Activated CD8-positive, alpha-beta T cell treated with anti-CD3 and anti-CD28 coated beads for 36 hours (primary cell): ENCODE data around the gene POU5F1. TPM values are rescaled to one million over a fixed set of nuclear protein-coding genes. Genes with fewer than 3 reads are reported as not detected.

Experiments
- ATAC-seq: fragments of 200-7000 bp; cut with Tn5 transposase; one replicate; pipeline ENCODE4 v1.10.0; 2021; ENCODE audit warnings: mild to moderate bottlenecking, moderate library complexity
- CTCF ChIA-PET: fragments of 350-600 bp; sonication (Branson Sonifier 250); formaldehyde crosslinking; loops from one replicate; lab custom pipeline; 2021; ENCODE audit warnings: antibody characterized with exemption; lab: Charles Lee
- POLR2A ChIA-PET: fragments of 350-600 bp; sonication (Branson Sonifier 250); formaldehyde crosslinking; loops from one replicate; lab custom pipeline; 2021; ENCODE audit warnings: antibody characterized with exemption; lab: Charles Lee
- DNase-seq: peaks from one replicate; pipeline ENCODE4 v3.0.0-alpha.2; 2020
- H3K27ac Mint-ChIP-seq: one replicate; pipeline ENCODE4 v1.8.0; 2021; ENCODE audit warnings: mild to moderate bottlenecking, mixed read lengths
- H3K27me3 Mint-ChIP-seq: one replicate; pipeline ENCODE4 v1.8.0; 2021; ENCODE audit warnings: mixed read lengths
- H3K36me3 Mint-ChIP-seq: one replicate; pipeline ENCODE4 v1.8.0; 2021; ENCODE audit warnings: low read depth, mixed read lengths
- H3K4me1 Mint-ChIP-seq: one replicate; pipeline ENCODE4 v1.8.0; 2021; ENCODE audit warnings: low read depth, mixed read lengths
- H3K4me3 Mint-ChIP-seq: one replicate; pipeline ENCODE4 v1.8.0; 2021; ENCODE audit warnings: mild to moderate bottlenecking, moderate library complexity, mixed read lengths
- H3K9me3 Mint-ChIP-seq: one replicate; pipeline ENCODE4 v1.8.0; 2021; ENCODE audit warnings: mixed read lengths
- intact Hi-C: fragments of 100-400 bp; cut with micrococcal nuclease; formaldehyde crosslinking; loops from one replicate; pipeline ENCODE4 v1.10.0; 2022
- total RNA-seq, 2 experiments: library from RNA; stranded (reverse); gene quantifications; one replicate each; pipeline ENCODE4 v1.2.3, GENCODE V29; 2021
- TF ChIP-seq, protein P1 (sequence below): fragments of 200-600 bp; IDR thresholded peaks from one replicate; pipeline ENCODE4 v1.8.0; 2022; ENCODE audit warnings: antibody characterized with exemption, mild to moderate bottlenecking

POU5F1 gene
- total RNA-seq, 2 experiments from 2014 or later = not detected

DNA sequence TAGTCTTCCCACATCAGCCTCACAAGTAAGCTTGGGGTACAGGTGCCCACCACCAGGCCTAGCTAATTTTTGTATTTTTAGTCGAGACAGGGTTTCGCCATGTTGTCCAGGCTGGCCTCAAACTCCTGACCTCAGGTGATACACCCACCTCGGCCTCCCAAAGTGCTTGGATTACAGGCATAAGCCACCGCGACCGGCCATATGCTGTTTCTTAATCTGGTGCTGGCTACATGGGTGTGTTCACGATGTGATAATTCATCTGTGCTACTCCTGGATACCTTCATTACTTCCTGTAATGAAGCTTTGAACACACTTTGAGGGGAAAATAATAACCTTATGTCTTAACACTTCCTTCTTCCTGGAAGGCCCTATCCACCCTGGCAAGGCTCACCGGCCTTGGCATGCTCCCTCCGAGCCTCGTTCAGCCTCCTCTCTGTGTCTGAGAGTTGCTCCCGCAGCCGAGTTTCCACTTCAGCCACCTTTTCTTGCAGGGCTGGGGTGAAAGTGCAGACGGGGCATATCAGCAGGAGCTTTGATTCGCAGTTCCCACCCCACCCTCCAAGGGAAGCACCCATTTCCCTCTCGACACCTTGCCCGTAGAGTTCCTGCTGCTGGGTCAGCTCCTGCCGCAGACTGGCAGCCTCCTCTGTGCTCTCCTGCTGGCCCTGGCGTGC is 26.0 kb downstream of the POU5F1 start:
- Mint-ChIP-seq H3K9me3 (no peaks in the 10 kb centered on the region), H3K27ac (no peak overlapping the region), H3K4me1 (no peaks in the 10 kb centered on the region), H3K27me3 (no peaks in the 10 kb centered on the region), H3K36me3 (peaks cover 2% of the 10 kb centered on the region), H3K4me3 (no peak overlapping the region)
- ChIA-PET POLR2A (interaction anchor here (1.1 to 1.6 kb wide), 2 partner anchors 52 to 287 kb away, joined by 3 to 10 read pairs; no protein-coding TSS in a partner anchor), CTCF (interaction anchor here (0.8 kb wide), 1 partner anchor 229 kb away, joined by 3 read pairs; no protein-coding TSS in a partner anchor)
- no peak for DNase-seq
- TF ChIP-seq, protein P1, sequence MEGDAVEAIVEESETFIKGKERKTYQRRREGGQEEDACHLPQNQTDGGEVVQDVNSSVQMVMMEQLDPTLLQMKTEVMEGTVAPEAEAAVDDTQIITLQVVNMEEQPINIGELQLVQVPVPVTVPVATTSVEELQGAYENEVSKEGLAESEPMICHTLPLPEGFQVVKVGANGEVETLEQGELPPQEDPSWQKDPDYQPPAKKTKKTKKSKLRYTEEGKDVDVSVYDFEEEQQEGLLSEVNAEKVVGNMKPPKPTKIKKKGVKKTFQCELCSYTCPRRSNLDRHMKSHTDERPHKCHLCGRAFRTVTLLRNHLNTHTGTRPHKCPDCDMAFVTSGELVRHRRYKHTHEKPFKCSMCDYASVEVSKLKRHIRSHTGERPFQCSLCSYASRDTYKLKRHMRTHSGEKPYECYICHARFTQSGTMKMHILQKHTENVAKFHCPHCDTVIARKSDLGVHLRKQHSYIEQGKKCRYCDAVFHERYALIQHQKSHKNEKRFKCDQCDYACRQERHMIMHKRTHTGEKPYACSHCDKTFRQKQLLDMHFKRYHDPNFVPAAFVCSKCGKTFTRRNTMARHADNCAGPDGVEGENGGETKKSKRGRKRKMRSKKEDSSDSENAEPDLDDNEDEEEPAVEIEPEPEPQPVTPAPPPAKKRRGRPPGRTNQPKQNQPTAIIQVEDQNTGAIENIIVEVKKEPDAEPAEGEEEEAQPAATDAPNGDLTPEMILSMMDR = no peak
- no peak for ATAC-seq
- intact Hi-C loops = no loop called here

DNA sequence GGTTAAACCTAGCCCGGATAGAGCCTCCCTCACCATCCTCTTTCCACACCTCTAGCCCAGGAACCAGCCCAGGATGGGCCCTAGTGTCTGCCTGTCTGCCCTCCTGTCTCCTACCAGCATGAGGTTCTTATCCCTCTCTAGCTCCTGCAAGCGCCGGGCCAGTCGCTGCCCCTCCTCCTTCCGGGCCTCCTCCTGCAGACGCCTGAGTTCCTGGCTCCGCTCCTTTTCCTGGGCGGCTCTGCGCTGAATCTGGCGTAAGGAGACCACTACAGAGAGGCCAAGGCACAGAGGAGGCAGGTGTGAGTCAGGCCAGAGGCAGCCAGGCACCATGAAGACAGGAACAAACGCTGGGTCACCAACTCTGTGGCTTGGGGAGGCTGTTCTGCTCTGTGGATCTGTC is 27.3 kb downstream of the POU5F1 start:
- Mint-ChIP-seq H3K36me3 (peaks cover 2% of the 10 kb centered on the region), H3K9me3 (no peaks in the 10 kb centered on the region), H3K27ac (no peak overlapping the region), H3K27me3 (no peaks in the 10 kb centered on the region), H3K4me3 (no peak overlapping the region), H3K4me1 (no peaks in the 10 kb centered on the region)
- CTCF ChIA-PET = interaction anchor here (1.6 kb wide), 1 partner anchor 16 kb away, joined by 3 read pairs; no protein-coding TSS in a partner anchor
- TF ChIP-seq, protein P1 = no peak
- DNase-seq = no peak
- ATAC-seq = no peak
- POLR2A ChIA-PET = interaction anchor here (0.6 to 1.1 kb wide), 2 partner anchors 285 to 423 kb away, joined by 3 to 6 read pairs; no protein-coding TSS in a partner anchor
- intact Hi-C loops = no loop called here

DNA sequence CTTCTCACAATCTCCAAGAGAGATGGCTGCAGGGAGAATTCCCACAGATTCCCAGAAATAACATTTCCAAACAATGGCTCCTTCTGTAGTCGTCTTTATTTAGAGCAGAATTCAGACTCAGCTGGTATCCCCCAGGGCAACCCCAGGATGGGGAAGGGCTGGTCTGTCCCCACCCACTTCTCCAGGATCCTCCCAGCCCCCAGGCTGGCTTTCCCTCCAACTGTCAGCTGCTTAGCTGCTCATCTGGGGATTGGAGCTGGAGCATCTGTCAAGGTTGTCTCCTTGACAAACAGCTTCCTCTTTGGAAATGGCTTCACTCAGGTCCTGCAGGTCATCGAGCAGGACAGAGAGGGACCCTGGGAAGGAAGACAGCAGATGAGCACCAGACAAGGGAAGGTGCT is 28.1 kb downstream of the POU5F1 start:
- DNase-seq = no peak
- peaks cover 4% of the 10 kb centered on the region for H3K4me1 Mint-ChIP-seq
- H3K27me3 Mint-ChIP-seq = no peaks in the 10 kb centered on the region
- H3K27ac Mint-ChIP-seq = no peak overlapping the region
- ChIA-PET CTCF (interaction anchor here (1.4 to 1.6 kb wide), 2 partner anchors 15 to 224 kb away, joined by 3 to 4 read pairs; no protein-coding TSS in a partner anchor), POLR2A (interaction anchor here (0.7 kb wide), 1 partner anchor 18 kb away, joined by 3 read pairs; no protein-coding TSS in a partner anchor)
- intact Hi-C loops = no loop called here
- H3K9me3 Mint-ChIP-seq = no peaks in the 10 kb centered on the region
- peaks cover 2% of the 10 kb centered on the region for H3K36me3 Mint-ChIP-seq
- TF ChIP-seq, protein P1 = no peak
- no peak overlapping the region for H3K4me3 Mint-ChIP-seq
- ATAC-seq = no peak

DNA sequence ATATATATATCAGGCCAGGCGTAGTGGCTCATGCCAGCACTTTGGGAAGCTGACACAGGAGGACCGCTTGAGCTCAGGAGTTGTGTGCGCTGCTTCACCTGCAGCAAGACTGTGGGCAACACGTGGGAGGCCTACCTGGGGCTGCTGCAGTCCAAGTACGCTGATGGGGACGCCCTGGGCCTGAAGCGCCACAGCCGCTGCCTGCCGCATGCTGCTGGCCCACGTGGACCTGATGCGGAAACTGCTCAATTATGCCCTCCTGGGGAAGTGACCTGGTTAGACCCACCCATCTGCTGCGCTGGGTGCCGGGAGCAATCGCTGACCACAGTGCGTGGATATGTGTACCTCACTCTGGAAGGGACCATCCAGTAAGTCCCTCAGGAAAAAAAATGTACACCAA is 29.8 kb downstream of the POU5F1 start:
- no peak overlapping the region for H3K4me3 Mint-ChIP-seq
- ChIA-PET POLR2A (no interaction called here), CTCF (interaction anchor here (1.4 kb wide), 1 partner anchor 226 kb away, joined by 5 read pairs; no protein-coding TSS in a partner anchor)
- intact Hi-C loops = no loop called here
- H3K4me1 Mint-ChIP-seq = peaks cover 4% of the 10 kb centered on the region
- no peaks in the 10 kb centered on the region for H3K9me3 Mint-ChIP-seq
- ATAC-seq (no peak), DNase-seq (no peak)
- TF ChIP-seq, protein P1 = no peak
- peaks cover 2% of the 10 kb centered on the region for H3K36me3 Mint-ChIP-seq
- H3K27ac Mint-ChIP-seq = no peak overlapping the region
- no peaks in the 10 kb centered on the region for H3K27me3 Mint-ChIP-seq

DNA sequence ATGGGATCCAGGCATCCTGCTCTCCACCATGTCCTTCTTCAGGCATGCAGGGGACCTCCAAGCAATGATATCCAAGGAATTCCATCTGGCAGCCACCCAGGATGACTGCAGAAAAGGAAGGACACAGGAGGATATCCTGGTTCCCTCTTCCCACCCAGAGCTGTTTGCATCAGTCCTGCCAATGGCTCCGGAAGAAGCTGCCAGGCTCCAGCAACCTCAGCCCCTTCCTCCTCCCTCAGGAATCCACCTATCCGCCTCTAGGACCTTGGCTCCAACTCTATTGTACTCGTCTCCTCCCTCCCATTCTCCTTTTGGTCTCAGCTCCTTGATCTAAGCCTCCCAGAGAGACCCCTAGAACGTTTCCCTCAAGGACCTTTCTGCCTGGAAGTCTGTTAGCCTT is 30.9 kb downstream of the POU5F1 start:
- Mint-ChIP-seq H3K4me1 (peaks cover 4% of the 10 kb centered on the region), H3K4me3 (no peak overlapping the region), H3K27ac (no peak overlapping the region), H3K36me3 (peaks cover 2% of the 10 kb centered on the region), H3K27me3 (no peaks in the 10 kb centered on the region), H3K9me3 (no peaks in the 10 kb centered on the region)
- CTCF ChIA-PET = interaction anchor here (1.1 to 2.3 kb wide), 4 partner anchors 53 to 234 kb away, joined by 3 to 23 read pairs (median 5); no protein-coding TSS in a partner anchor
- intact Hi-C loops = loop anchor here (5.0 kb wide), 1 partner anchor 228 kb away; no protein-coding TSS in a partner anchor
- POLR2A ChIA-PET = interaction anchor here (2.2 kb wide), 1 partner anchor 19 kb away, joined by 7 read pairs; the partner anchor contains the start of gene TCF19
- TF ChIP-seq, protein P1 = no peak
- ATAC-seq (no peak), DNase-seq (no peak)
